H1 (cell line): Measurements from ENCODE around the gene UHRF1. TPM values are rescaled to one million over a fixed set of nuclear protein-coding genes. Genes with fewer than 3 reads are reported as not detected.

Source experiments
- CTCF ChIA-PET: fragments of 300-600 bp; sonication (Branson Sonifier 250); formaldehyde crosslinking; loops from one replicate; lab custom pipeline; 2021; ENCODE audit not compliant: partially characterized antibody; lab: Charles Lee
- POLR2A ChIA-PET: fragments of 300-600 bp; sonication (Branson Sonifier 250); formaldehyde crosslinking; loops from one replicate; lab custom pipeline; 2021; ENCODE audit warnings: inconsistent platforms; ENCODE audit not compliant: partially characterized antibody; lab: Charles Lee
- DNase-seq, 2 experiments: peaks; one replicate each; pipeline versions ENCODE4 v3.0.0 to v3.0.0-alpha.2; 2010 to 2022; ENCODE audit warnings: low spot score in 2 of 2, low read depth in 1 of 2, mixed read lengths in 1 of 2
- FAIRE-seq: peaks from 2 replicates; lab custom pipeline; 2011; peaks lifted over from hg19 to GRCh38; lab: Jason Lieb, UNC
- H2AFZ ChIP-seq: 2 replicates; pipeline ENCODE4 v1.8.1; 2012; ENCODE audit warnings: low read length, inconsistent platforms
- H2AK5ac ChIP-seq: 2 replicates; pipeline ENCODE4 v1.6.1; 2013; ENCODE audit warnings: low read depth, low read length
- H2BK120ac ChIP-seq: replicated peaks from 2 replicates; pipeline ENCODE3; 2013; ENCODE audit warnings: low read depth, low read length, inconsistent platforms
- H2BK12ac ChIP-seq: 2 replicates; pipeline ENCODE4 v1.6.1; 2013; ENCODE audit warnings: low read depth, low read length
- H2BK15ac ChIP-seq: 2 replicates; pipeline ENCODE4 v1.6.1; 2013; ENCODE audit warnings: low read length
- H2BK20ac ChIP-seq: 2 replicates; pipeline ENCODE4 v1.6.1; 2013; ENCODE audit warnings: low read length
- H2BK5ac ChIP-seq: 2 replicates; pipeline ENCODE4 v1.6.1; 2013; ENCODE audit warnings: low read depth, low read length
- H3K14ac ChIP-seq: 2 replicates; pipeline ENCODE4 v1.6.1; 2013; ENCODE audit warnings: inconsistent platforms; ENCODE audit not compliant: insufficient read length
- H3K18ac ChIP-seq: 2 replicates; pipeline ENCODE4 v1.6.1; 2013; ENCODE audit warnings: low read length; ENCODE audit errors: extremely low read depth
- H3K23ac ChIP-seq: 2 replicates; pipeline ENCODE4 v1.6.1; 2013; ENCODE audit warnings: inconsistent platforms; ENCODE audit not compliant: insufficient read length
- H3K23me2 ChIP-seq: 2 replicates; pipeline ENCODE4 v1.6.1; 2013; ENCODE audit warnings: low read depth, low read length
- H3K27ac ChIP-seq: 2 replicates; pipeline ENCODE4 v1.6.1; 2011; ENCODE audit warnings: low read depth, low read length, inconsistent platforms
- H3K27me3 ChIP-seq, 4 experiments: replicated peaks in 1 of 4; 1 replicate in 1 of 4; 2 replicates in 3 of 4; pipeline versions ENCODE4 v1.6.1 to v1.8.1; 2011 to 2013; ENCODE audit warnings: low read length in 3 of 4, mild to moderate bottlenecking in 3 of 4, inconsistent platforms in 2 of 4, mixed read lengths in 2 of 4, moderate library complexity in 1 of 4; ENCODE audit not compliant: control insufficient read depth in 3 of 4, insufficient read depth in 3 of 4; ENCODE audit errors: extremely low read depth in 1 of 4
- H3K36me3 ChIP-seq, 4 experiments: 2 replicates each; pipeline versions ENCODE4 v1.6.1 to v1.8.1; 2011 to 2013; ENCODE audit warnings: mild to moderate bottlenecking in 4 of 4, low read length in 3 of 4, moderate library complexity in 2 of 4, control low read depth in 1 of 4, inconsistent platforms in 1 of 4; ENCODE audit not compliant: insufficient read depth in 4 of 4, control insufficient read depth in 2 of 4
- H3K4ac ChIP-seq: replicated peaks from 2 replicates; pipeline ENCODE3; 2013; ENCODE audit warnings: low read length, low read depth, mixed read lengths, inconsistent platforms; ENCODE audit not compliant: insufficient read length
- H3K4me1 ChIP-seq, 4 experiments: replicated peaks in 1 of 4; 1 replicate in 1 of 4; 2 replicates in 3 of 4; pipeline versions ENCODE4 v1.6.1 to v1.8.1; 2011 to 2013; ENCODE audit warnings: low read length in 3 of 4, inconsistent platforms in 2 of 4, mixed read lengths in 1 of 4; ENCODE audit not compliant: insufficient read depth in 4 of 4, control insufficient read depth in 3 of 4
- H3K4me2 ChIP-seq, 2 experiments: 2 replicates each; pipeline versions ENCODE4 v1.6.1 to v1.8.1; 2011 to 2013; ENCODE audit warnings: low read depth in 2 of 2, low read length in 2 of 2, control low read depth in 1 of 2, inconsistent platforms in 1 of 2, mild to moderate bottlenecking in 1 of 2; ENCODE audit not compliant: insufficient read depth in 1 of 2
- H3K4me3 ChIP-seq, 4 experiments: fragments of 200-600, 300-600 bp in 1 of 4; sonication (generic), shearing (Covaris generic), sonication (Bioruptor Twin) in 1 of 4; 2 replicates each; pipeline versions ENCODE4 v1.5.1 to v1.8.1; 2011 to 2016; ENCODE audit warnings: low read length in 4 of 4, low read depth in 3 of 4, control low read depth in 2 of 4, inconsistent platforms in 2 of 4, mild to moderate bottlenecking in 2 of 4, mixed read lengths in 1 of 4, moderate library complexity in 1 of 4; ENCODE audit not compliant: insufficient read depth in 2 of 4; ENCODE audit errors: extremely low read depth in 1 of 4
- H3K56ac ChIP-seq: replicated peaks from 2 replicates; pipeline ENCODE3; 2013; ENCODE audit warnings: low read depth, mild to moderate bottlenecking, mixed read lengths, low read length, inconsistent platforms; ENCODE audit not compliant: insufficient read length
- H3K79me1 ChIP-seq: 2 replicates; pipeline ENCODE4 v1.6.1; 2013; ENCODE audit warnings: low read depth, low read length, control low read depth
- H3K79me2 ChIP-seq, 2 experiments: 2 replicates each; pipeline versions ENCODE4 v1.6.1 to v1.8.1; 2012 to 2013; ENCODE audit warnings: low read length in 2 of 2, mild to moderate bottlenecking in 2 of 2, inconsistent platforms in 1 of 2; ENCODE audit not compliant: insufficient read depth in 2 of 2, control insufficient read depth in 1 of 2
- H3K9ac ChIP-seq, 4 experiments: replicated peaks in 1 of 4; 1 replicate in 1 of 4; 2 replicates in 3 of 4; pipeline versions ENCODE4 v1.6.1 to v1.8.1; 2011 to 2013; ENCODE audit warnings: low read depth in 3 of 4, low read length in 3 of 4, control low read depth in 2 of 4, mild to moderate bottlenecking in 2 of 4, moderate library complexity in 2 of 4, inconsistent platforms in 1 of 4; ENCODE audit errors: extremely low read depth in 1 of 4
- H3K9me3 ChIP-seq, 2 experiments: 2 replicates each; pipeline versions ENCODE4 v1.6.1 to v1.8.1; 2012 to 2013; ENCODE audit warnings: mild to moderate bottlenecking in 2 of 2, moderate library complexity in 2 of 2, control low read depth in 1 of 2, inconsistent platforms in 1 of 2, low read depth in 1 of 2, low read length in 1 of 2, mixed read lengths in 1 of 2; ENCODE audit not compliant: insufficient read depth in 2 of 2
- H4K20me1 ChIP-seq, 2 experiments: replicated peaks in 1 of 2; 2 replicates each; pipeline versions ENCODE3 to v1.8.1; 2011 to 2013; ENCODE audit warnings: inconsistent platforms in 2 of 2, low read length in 2 of 2, mild to moderate bottlenecking in 1 of 2; ENCODE audit not compliant: insufficient read depth in 2 of 2, control insufficient read depth in 1 of 2
- H4K5ac ChIP-seq: 2 replicates; pipeline ENCODE4 v1.6.1; 2013; ENCODE audit warnings: low read length, low read depth, mixed read lengths, inconsistent platforms; ENCODE audit not compliant: insufficient read length
- H4K8ac ChIP-seq: 2 replicates; pipeline ENCODE4 v1.8.0; 2013; ENCODE audit warnings: mild to moderate bottlenecking, moderate library complexity, low read length, inconsistent platforms; ENCODE audit not compliant: insufficient read depth; ENCODE audit errors: extremely low read depth
- H4K91ac ChIP-seq: replicated peaks from 2 replicates; pipeline ENCODE3; 2013; ENCODE audit warnings: low read length, mixed read lengths, inconsistent platforms; ENCODE audit not compliant: insufficient read length
- CBX8 ChIP-seq: fragments of 300-800, 300-1000 bp; sonication (generic); IDR thresholded peaks from 2 replicates; pipeline ENCODE4 v1.7.1; 2016; ENCODE audit warnings: low read depth, low read length, borderline replicate concordance
- CEBPB ChIP-seq: IDR thresholded peaks from 2 replicates; pipeline ENCODE4 v1.6.1; 2012; ENCODE audit warnings: low read depth, low read length
- CHD2 ChIP-seq: IDR thresholded peaks from 2 replicates; pipeline ENCODE4 v1.6.1; 2012; ENCODE audit warnings: low read length, improper control_type of control experiment
- JUN ChIP-seq: IDR thresholded peaks from 2 replicates; pipeline ENCODE4 v1.6.1; 2011; ENCODE audit warnings: low read depth, mild to moderate bottlenecking, improper control_type of control experiment, low read length
- RAD21 ChIP-seq, 2 experiments: IDR thresholded peaks in 1 of 2; conservative IDR thresholded peaks in 1 of 2; 2 replicates each; pipeline ENCODE4 v1.6.1; 2011; ENCODE audit warnings: low read depth in 2 of 2, low read length in 2 of 2, improper control_type of control experiment in 1 of 2, inconsistent platforms in 1 of 2, mild to moderate bottlenecking in 1 of 2, moderate library complexity in 1 of 2
- SIN3A ChIP-seq, 2 experiments: IDR thresholded peaks in 1 of 2; conservative IDR thresholded peaks in 1 of 2; 2 replicates each; pipeline ENCODE4 v1.6.1; 2011 to 2012; ENCODE audit warnings: low read length in 2 of 2, improper control_type of control experiment in 1 of 2, low read depth in 1 of 2, mild to moderate bottlenecking in 1 of 2
- ZNF274 ChIP-seq: IDR thresholded peaks from 2 replicates; pipeline ENCODE4 v1.7.0; 2012; ENCODE audit warnings: low read length, borderline replicate concordance; ENCODE audit errors: extremely low read depth
- WGBS, 2 experiments: shearing (Covaris generic) in 1 of 2; methylation state at CpG; one replicate each; pipeline versions ENCODE4 v1.1.6 to v1.1.7; 2013 to 2015; ENCODE audit warnings: low lambda C conversion rate in 2 of 2, mixed read lengths in 2 of 2, inconsistent platforms in 1 of 2, low coverage in 1 of 2, missing lambda C conversion rate in 1 of 2; ENCODE audit not compliant: insufficient replicate concordance in 2 of 2, insufficient coverage in 1 of 2, insufficient read length in 1 of 2; ENCODE audit errors: extremely low coverage in 1 of 2, missing lambda C conversion rate in 1 of 2; 5-methylcytosine and 5-hydroxymethylcytosine counted together
- polyA plus RNA-seq, 7 experiments: library from polyadenylated mRNA; depleted of rRNA in 3 of 7; stranded (reverse) in 5 of 7; unstranded in 2 of 7; fragments of >200 nt in 5 of 7; fragments of 200-250 nt in 2 of 7; gene quantifications; 1 replicate in 5 of 7; 2 replicates in 1 of 7; 4 replicates in 1 of 7; pipeline versions ENCODE4 v1.2.1 to v1.2.3, GENCODE V29; 2011 to 2013; ENCODE audit warnings: missing spikeins in 2 of 7, mixed read lengths in 2 of 7
- total RNA-seq: library from RNA; stranded (reverse); fragmentation: NEBNext Ultra II Directional; extraction: Animal tissue kit (Norgen Biotek cat#: 25700); gene quantifications from 2 replicates; pipeline ENCODE4 v1.2.1, GENCODE V29; 2021
- TF ChIP-seq, protein P1 (sequence below): IDR thresholded peaks from 2 replicates; pipeline ENCODE4 v1.6.1; 2012; ENCODE audit warnings: low read length, inconsistent platforms
- TF ChIP-seq, protein P2 (sequence below): IDR thresholded peaks from 2 replicates; pipeline ENCODE4 v1.6.1; 2012; ENCODE audit warnings: inconsistent platforms
- TF ChIP-seq, protein P3 (sequence below): IDR thresholded peaks from 2 replicates; pipeline ENCODE4 v1.6.1; 2012; ENCODE audit warnings: inconsistent platforms

UHRF1 gene
- total and polyA plus RNA-seq, 2 of the 8 experiments (the other 6 are each of a cell fraction or from before 2014, with no cell fraction given), result 14.7 to 65.8 TPM

DNA sequence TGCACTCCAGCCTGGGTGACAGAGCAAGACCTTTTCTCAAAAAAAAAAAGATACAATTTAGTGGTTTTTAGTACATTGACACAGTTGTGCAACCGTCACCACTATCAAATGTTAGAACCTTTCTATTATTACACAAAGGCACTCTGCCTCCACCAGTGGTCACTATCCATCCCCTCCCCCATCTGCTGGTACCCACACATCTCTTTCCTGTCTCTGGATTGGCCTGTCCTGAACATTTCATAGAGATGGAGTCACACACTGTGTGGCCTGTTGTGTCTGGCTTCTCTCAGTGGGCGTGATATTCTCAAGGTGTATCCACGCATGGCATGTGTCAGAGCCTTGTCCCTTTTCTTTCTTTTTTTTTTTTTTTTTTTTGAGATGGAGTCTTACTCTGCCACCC lies 70.8 kb downstream of the UHRF1 start:
- H4K8ac ChIP-seq, result no peak overlapping the region
- H3K79me1 ChIP-seq, result peaks cover 28% of the 10 kb centered on the region
- H3K79me2 ChIP-seq, result peaks cover 0 to 74% of the 10 kb centered on the region in 2 experiments; a peak in 2 of 4 replicates
- H3K4me2 ChIP-seq, result no peak overlapping the region
- H2AFZ ChIP-seq, result no peak overlapping the region
- peaks cover 0 to 10% (median 4%) of the 10 kb centered on the region in 4 experiments; a peak in 4 of 7 replicates for H3K4me1 ChIP-seq
- no peak overlapping the region for H3K4me3 ChIP-seq
- WGBS, 2 experiments, result 94% methylated on average over 3 of the region's 3 CpGs; no CpG with 5 or more reads in 1 of the 2 experiments
- H3K4ac ChIP-seq, result no peak overlapping the region
- no peak overlapping the region for H3K56ac ChIP-seq
- no peak overlapping the region for H2BK5ac ChIP-seq
- H3K14ac ChIP-seq, result no peak overlapping the region
- no peak overlapping the region for H4K91ac ChIP-seq
- H3K9ac ChIP-seq, result no peak overlapping the region
- H3K18ac ChIP-seq, result no peak overlapping the region
- no peaks in the 10 kb centered on the region for H3K27me3 ChIP-seq
- peaks cover 0 to 4% (median 0%) of the 10 kb centered on the region in 4 experiments; a peak in 2 of 8 replicates for H3K36me3 ChIP-seq
- no peak overlapping the region for H3K23ac ChIP-seq
- ChIA-PET POLR2A (interaction anchor here (2.3 kb wide), 1 partner anchor 12 kb away, joined by 11 read pairs; the partner anchor contains the start of gene KDM4B), CTCF (interaction anchor here (0.7 to 2.6 kb wide), 14 partner anchors 8 to 171 kb away, joined by 3 to 11 read pairs (median 4); no protein-coding TSS in a partner anchor)
- no peak overlapping the region for H4K5ac ChIP-seq
- no peak for DNase-seq
- H2BK120ac ChIP-seq, result no peak overlapping the region
- H2BK20ac ChIP-seq, result no peak overlapping the region
- H4K20me1 ChIP-seq, result peaks cover 19 to 25% of the 10 kb centered on the region in 2 experiments
- no peak overlapping the region for H3K27ac ChIP-seq
- no peaks in the 10 kb centered on the region for H3K9me3 ChIP-seq
- no peak for FAIRE-seq
- no peaks in the 10 kb centered on the region for H3K23me2 ChIP-seq
- H2BK12ac ChIP-seq, result no peak overlapping the region
- H2BK15ac ChIP-seq, result no peak overlapping the region
- H2AK5ac ChIP-seq, result no peak overlapping the region
- TF ChIP-seq, protein P1, sequence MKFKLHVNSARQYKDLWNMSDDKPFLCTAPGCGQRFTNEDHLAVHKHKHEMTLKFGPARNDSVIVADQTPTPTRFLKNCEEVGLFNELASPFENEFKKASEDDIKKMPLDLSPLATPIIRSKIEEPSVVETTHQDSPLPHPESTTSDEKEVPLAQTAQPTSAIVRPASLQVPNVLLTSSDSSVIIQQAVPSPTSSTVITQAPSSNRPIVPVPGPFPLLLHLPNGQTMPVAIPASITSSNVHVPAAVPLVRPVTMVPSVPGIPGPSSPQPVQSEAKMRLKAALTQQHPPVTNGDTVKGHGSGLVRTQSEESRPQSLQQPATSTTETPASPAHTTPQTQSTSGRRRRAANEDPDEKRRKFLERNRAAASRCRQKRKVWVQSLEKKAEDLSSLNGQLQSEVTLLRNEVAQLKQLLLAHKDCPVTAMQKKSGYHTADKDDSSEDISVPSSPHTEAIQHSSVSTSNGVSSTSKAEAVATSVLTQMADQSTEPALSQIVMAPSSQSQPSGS, result no peak
- TF ChIP-seq CBX8 (no peak), SIN3A (conservative IDR thresholded peaks at IDR 0.05 in 1 of 2, IDR thresholded peaks at IDR 0.05 in 1 of 2; ENCODE audit: low read depth in 1 of 2, low read length in 2 of 2) (no peak), CHD2 (no peak), JUN (no peak), RAD21 (IDR thresholded peaks at IDR 0.05 in 1 of 2, conservative IDR thresholded peaks at IDR 0.05 in 1 of 2; ENCODE audit: low read depth in 2 of 2, low read length in 2 of 2) (no peak), CEBPB (no peak), ZNF274 (no peak)
- TF ChIP-seq, protein P2, sequence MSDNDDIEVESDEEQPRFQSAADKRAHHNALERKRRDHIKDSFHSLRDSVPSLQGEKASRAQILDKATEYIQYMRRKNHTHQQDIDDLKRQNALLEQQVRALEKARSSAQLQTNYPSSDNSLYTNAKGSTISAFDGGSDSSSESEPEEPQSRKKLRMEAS, result no peak
- TF ChIP-seq, protein P3, sequence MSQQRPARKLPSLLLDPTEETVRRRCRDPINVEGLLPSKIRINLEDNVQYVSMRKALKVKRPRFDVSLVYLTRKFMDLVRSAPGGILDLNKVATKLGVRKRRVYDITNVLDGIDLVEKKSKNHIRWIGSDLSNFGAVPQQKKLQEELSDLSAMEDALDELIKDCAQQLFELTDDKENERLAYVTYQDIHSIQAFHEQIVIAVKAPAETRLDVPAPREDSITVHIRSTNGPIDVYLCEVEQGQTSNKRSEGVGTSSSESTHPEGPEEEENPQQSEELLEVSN, result no peak
